Neural cell (in vitro differentiated cells): ENCODE results near the gene TSPO. TPM values are rescaled to one million over a fixed set of nuclear protein-coding genes. Genes with fewer than 3 reads are reported as not detected.

ENCODE experiments used
- H2AFZ ChIP-seq: fragments of 200-600, 300-800 bp; sonication (generic), shearing (Covaris generic); 2 replicates; pipeline ENCODE4 v1.6.0; 2014; ENCODE audit warnings: low read depth, mild to moderate bottlenecking, antibody characterized with exemption, low read length, moderate library complexity
- H3F3A ChIP-seq: fragments of 200-600 bp; shearing (Covaris generic); 2 replicates; pipeline ENCODE4 v1.6.1; 2016; ENCODE audit warnings: mild to moderate bottlenecking, moderate library complexity, mixed read lengths, antibody characterized with exemption, low read length; ENCODE audit not compliant: insufficient read depth, poor library complexity, severe bottlenecking
- H3K27ac ChIP-seq: fragments of 200-600, 300-800 bp; sonication (generic), shearing (Covaris generic); 2 replicates; pipeline ENCODE4 v1.5.1; 2014; ENCODE audit warnings: mild to moderate bottlenecking, low read length, moderate library complexity
- H3K27me3 ChIP-seq: fragments of 300-800, 200-600 bp; sonication (generic), shearing (Covaris generic); 2 replicates; pipeline ENCODE4 v1.6.0; 2014; ENCODE audit warnings: mild to moderate bottlenecking, low read depth, low read length, moderate library complexity; ENCODE audit not compliant: insufficient read depth
- H3K36me3 ChIP-seq: fragments of 300-800, 200-600 bp; sonication (generic), shearing (Covaris generic); 2 replicates; pipeline ENCODE4 v1.5.1; 2014; ENCODE audit warnings: mild to moderate bottlenecking, antibody characterized with exemption, low read length, moderate library complexity; ENCODE audit not compliant: insufficient read depth
- H3K4me2 ChIP-seq: fragments of 300-800, 200-600 bp; sonication (generic), shearing (Covaris generic); 2 replicates; pipeline ENCODE4 v1.6.0; 2014; ENCODE audit warnings: mild to moderate bottlenecking, low read length
- H3K4me3 ChIP-seq: fragments of 300-800, 200-600 bp; sonication (generic), shearing (Covaris generic); 2 replicates; pipeline ENCODE4 v1.5.1; 2014; ENCODE audit warnings: mild to moderate bottlenecking, low read length, moderate library complexity
- H3K79me2 ChIP-seq: fragments of 200-600 bp; shearing (Covaris generic); replicated peaks from 2 replicates; pipeline ENCODE4 v1.6.0; 2014; ENCODE audit warnings: mild to moderate bottlenecking, low read length, moderate library complexity; ENCODE audit not compliant: insufficient read depth
- H3K9ac ChIP-seq: fragments of 300-800, 200-600 bp; sonication (generic), shearing (Covaris generic); 2 replicates; pipeline ENCODE4 v1.6.1; 2016; ENCODE audit warnings: mild to moderate bottlenecking, low read length, mixed read lengths
- H3K9me2 ChIP-seq: fragments of 200-600 bp; shearing (Covaris generic); 2 replicates; pipeline ENCODE4 v1.6.1; 2016; ENCODE audit warnings: mild to moderate bottlenecking, low read length, mixed read lengths; ENCODE audit not compliant: insufficient read depth
- H3K9me3 ChIP-seq: fragments of 200-600, 300-800 bp; sonication (generic), shearing (Covaris generic); 2 replicates; pipeline ENCODE4 v1.6.1; 2016; ENCODE audit warnings: mild to moderate bottlenecking, mixed run types, low read length, moderate library complexity, mixed read lengths
- H4K20me1 ChIP-seq: fragments of 200-600 bp; shearing (Covaris generic); 2 replicates; pipeline ENCODE4 v1.6.1; 2016; ENCODE audit warnings: mild to moderate bottlenecking, mixed run types; ENCODE audit not compliant: insufficient read depth
- CTCF ChIP-seq: fragments of 450-650 bp; IDR thresholded peaks from 2 replicates; pipeline ENCODE4 v1.5.1; 2014; ENCODE audit warnings: antibody characterized with exemption, mild to moderate bottlenecking, moderate library complexity; ENCODE audit not compliant: poor library complexity, severe bottlenecking
- EP300 ChIP-seq: fragments of 450-650 bp; conservative IDR thresholded peaks from 2 replicates; pipeline ENCODE4 v1.6.1; 2014; ENCODE audit warnings: antibody characterized with exemption, mild to moderate bottlenecking, moderate library complexity; ENCODE audit not compliant: poor library complexity, severe bottlenecking
- EZH2 ChIP-seq: fragments of 200-600, 300-800 bp; shearing (Covaris generic), sonication (generic); IDR thresholded peaks from 2 replicates; pipeline ENCODE4 v1.6.1; 2014; ENCODE audit warnings: antibody characterized with exemption, low read length, borderline replicate concordance, mild to moderate bottlenecking; ENCODE audit not compliant: insufficient read depth, poor library complexity, severe bottlenecking
- MXI1 ChIP-seq: fragments of 450-650 bp; conservative IDR thresholded peaks from 2 replicates; pipeline ENCODE4 v1.6.1; 2014; ENCODE audit warnings: antibody characterized with exemption, mild to moderate bottlenecking; ENCODE audit not compliant: poor library complexity, severe bottlenecking
- POLR2AphosphoS5 ChIP-seq: IDR thresholded peaks from 2 replicates; pipeline ENCODE4 v1.6.1; 2012
- RAD21 ChIP-seq: fragments of 450-650 bp; conservative IDR thresholded peaks from 2 replicates; pipeline ENCODE4 v1.6.1; 2014; ENCODE audit warnings: antibody characterized with exemption, mild to moderate bottlenecking, moderate library complexity
- SMC3 ChIP-seq: fragments of 450-650 bp; conservative IDR thresholded peaks from 2 replicates; pipeline ENCODE4 v1.6.1; 2014; ENCODE audit warnings: antibody characterized with exemption, mild to moderate bottlenecking, moderate library complexity; ENCODE audit not compliant: poor library complexity
- TAF1 ChIP-seq: IDR thresholded peaks from 2 replicates; pipeline ENCODE4 v1.6.1; 2012; ENCODE audit warnings: low read depth
- polyA plus RNA-seq: library from polyadenylated mRNA; depleted of rRNA; stranded (reverse); fragments of >200 nt; gene quantifications from 2 replicates; pipeline ENCODE4 v1.2.3, GENCODE V29; 2014
- TF ChIP-seq, protein P1 (sequence below): IDR thresholded peaks from 2 replicates; pipeline ENCODE4 v1.6.1; 2012; ENCODE audit warnings: borderline replicate concordance

Gene TSPO
- polyA plus RNA-seq, 1 donor from 2014 or later: not detected

DNA sequence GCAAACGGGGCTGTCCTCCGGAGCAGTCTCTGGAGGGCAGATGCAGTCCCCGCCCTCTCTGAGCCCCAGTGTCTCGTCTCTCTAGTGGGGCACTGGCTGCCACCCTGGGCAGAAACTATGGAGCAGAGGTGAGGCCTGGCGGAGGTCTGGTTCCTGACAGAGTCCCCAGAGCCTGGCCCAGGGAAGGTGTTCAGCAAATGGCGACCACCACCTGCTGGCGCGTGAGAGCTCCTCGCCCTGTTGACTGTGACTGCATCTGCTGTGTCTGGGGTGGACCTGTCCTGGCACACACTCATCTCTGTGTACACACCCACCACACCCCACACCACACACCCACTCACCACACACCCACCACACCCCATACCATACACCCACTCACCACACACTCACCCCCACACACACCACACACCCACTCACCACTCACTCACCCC, 53.9 kb downstream of the TSPO start:
- Histone ChIP-seq H3K27me3 (no peaks in the 10 kb centered on the region), H3F3A (no peaks in the 10 kb centered on the region), H3K9me3 (no peaks in the 10 kb centered on the region), H3K9me2 (no peaks in the 10 kb centered on the region), H3K4me3 (no peak overlapping the region), H4K20me1 (no peaks in the 10 kb centered on the region), H3K27ac (no peak overlapping the region), H3K79me2 (no peaks in the 10 kb centered on the region), H3K9ac (no peak overlapping the region), H3K36me3 (no peaks in the 10 kb centered on the region), H3K4me2 (no peak overlapping the region), H2AFZ (no peak overlapping the region)
- TF ChIP-seq, protein P1, sequence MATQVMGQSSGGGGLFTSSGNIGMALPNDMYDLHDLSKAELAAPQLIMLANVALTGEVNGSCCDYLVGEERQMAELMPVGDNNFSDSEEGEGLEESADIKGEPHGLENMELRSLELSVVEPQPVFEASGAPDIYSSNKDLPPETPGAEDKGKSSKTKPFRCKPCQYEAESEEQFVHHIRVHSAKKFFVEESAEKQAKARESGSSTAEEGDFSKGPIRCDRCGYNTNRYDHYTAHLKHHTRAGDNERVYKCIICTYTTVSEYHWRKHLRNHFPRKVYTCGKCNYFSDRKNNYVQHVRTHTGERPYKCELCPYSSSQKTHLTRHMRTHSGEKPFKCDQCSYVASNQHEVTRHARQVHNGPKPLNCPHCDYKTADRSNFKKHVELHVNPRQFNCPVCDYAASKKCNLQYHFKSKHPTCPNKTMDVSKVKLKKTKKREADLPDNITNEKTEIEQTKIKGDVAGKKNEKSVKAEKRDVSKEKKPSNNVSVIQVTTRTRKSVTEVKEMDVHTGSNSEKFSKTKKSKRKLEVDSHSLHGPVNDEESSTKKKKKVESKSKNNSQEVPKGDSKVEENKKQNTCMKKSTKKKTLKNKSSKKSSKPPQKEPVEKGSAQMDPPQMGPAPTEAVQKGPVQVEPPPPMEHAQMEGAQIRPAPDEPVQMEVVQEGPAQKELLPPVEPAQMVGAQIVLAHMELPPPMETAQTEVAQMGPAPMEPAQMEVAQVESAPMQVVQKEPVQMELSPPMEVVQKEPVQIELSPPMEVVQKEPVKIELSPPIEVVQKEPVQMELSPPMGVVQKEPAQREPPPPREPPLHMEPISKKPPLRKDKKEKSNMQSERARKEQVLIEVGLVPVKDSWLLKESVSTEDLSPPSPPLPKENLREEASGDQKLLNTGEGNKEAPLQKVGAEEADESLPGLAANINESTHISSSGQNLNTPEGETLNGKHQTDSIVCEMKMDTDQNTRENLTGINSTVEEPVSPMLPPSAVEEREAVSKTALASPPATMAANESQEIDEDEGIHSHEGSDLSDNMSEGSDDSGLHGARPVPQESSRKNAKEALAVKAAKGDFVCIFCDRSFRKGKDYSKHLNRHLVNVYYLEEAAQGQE: no peak
- no peak for TF ChIP-seq MXI1
- TF ChIP-seq EP300: no peak
- TF ChIP-seq CTCF: no peak
- TF ChIP-seq EZH2: no peak
- TF ChIP-seq RAD21: no peak
- no peak for TF ChIP-seq TAF1
- no peak for TF ChIP-seq POLR2AphosphoS5
- TF ChIP-seq SMC3: no peak

- Histone ChIP-seq H3K79me2 (no peaks in the 10 kb centered on the region), H2AFZ (no peak overlapping the region), H3K4me2 (no peak overlapping the region), H3K9me3 (no peaks in the 10 kb centered on the region), H3K27ac (no peak overlapping the region), H3K27me3 (no peaks in the 10 kb centered on the region), H3K36me3 (no peaks in the 10 kb centered on the region), H3K9me2 (no peaks in the 10 kb centered on the region), H3F3A (no peaks in the 10 kb centered on the region), H3K4me3 (no peak overlapping the region), H4K20me1 (no peaks in the 10 kb centered on the region), H3K9ac (no peak overlapping the region)
- TF ChIP-seq TAF1 (no peak), EP300 (no peak)
Observed at GRCh38 chr22:43205748-43206508, 54.6 kb downstream of the TSPO start.
